GDM1 (cell line): Measurements from ENCODE around the gene INSL4.

Experiments
- DNase-seq: peaks from one replicate; lab custom pipeline; 2025; lab: John Stamatoyannopoulos, UW

The INSL4 gene

GRCh38 chr9:5231212-5231611 is at the start of gene INSL4:
INSL4 (plus strand) TSS chr9:5231419; CDS start chr9:5231524, 105 bp downstream.
- no peak for DNase-seq

GRCh38 chr9:5184776-5185175 is 46.4 kb upstream of the INSL4 start:
- DNase-seq: no peak

- no peak for DNase-seq
These were observed 45.9 kb upstream of the INSL4 start, which contains the start of gene INSL6 for GRCh38 chr9:5185220-5185840. INSL6 (minus strand) TSS chr9:5185639; CDS start chr9:5185602, 37 bp downstream.

GRCh38 chr9:5186416-5187169 is 44.6 kb upstream of the INSL4 start:
- peak; percentile 15 for DNase-seq

- DNase-seq: no peak
These were observed 42.9 kb upstream of the INSL4 start for GRCh38 chr9:5188060-5188984.

GRCh38 chr9:5191985-5192384 is 39.2 kb upstream of the INSL4 start:
- DNase-seq: no peak

- no peak for DNase-seq
These were observed 37.9 kb upstream of the INSL4 start for GRCh38 chr9:5193345-5193744.

GRCh38 chr9:5195463-5195862 is 35.8 kb upstream of the INSL4 start:
- no peak for DNase-seq

GRCh38 chr9:5205071-5205470 is 26.1 kb upstream of the INSL4 start:
- DNase-seq: no peak

GRCh38 chr9:5230554-5230953 is 665 bp upstream of the INSL4 start:
- DNase-seq: no peak

GRCh38 chr9:5263351-5264218 is 32.4 kb downstream of the INSL4 start:
- no peak for DNase-seq

GRCh38 chr9:5264219-5264595 is 33.0 kb downstream of the INSL4 start:
- no peak for DNase-seq

GRCh38 chr9:5265939-5266338 is 34.7 kb downstream of the INSL4 start:
- DNase-seq: no peak

- DNase-seq: no peak
These were observed 38.1 kb downstream of the INSL4 start for GRCh38 chr9:5269249-5269715.

- DNase-seq: no peak
These were observed 43.6 kb downstream of the INSL4 start for GRCh38 chr9:5274770-5275169.

GRCh38 chr9:5278486-5278885 is 47.3 kb downstream of the INSL4 start:
- no peak for DNase-seq
